Measurements from ENCODE around the gene GJD2.

GJD2 gene

DNA sequence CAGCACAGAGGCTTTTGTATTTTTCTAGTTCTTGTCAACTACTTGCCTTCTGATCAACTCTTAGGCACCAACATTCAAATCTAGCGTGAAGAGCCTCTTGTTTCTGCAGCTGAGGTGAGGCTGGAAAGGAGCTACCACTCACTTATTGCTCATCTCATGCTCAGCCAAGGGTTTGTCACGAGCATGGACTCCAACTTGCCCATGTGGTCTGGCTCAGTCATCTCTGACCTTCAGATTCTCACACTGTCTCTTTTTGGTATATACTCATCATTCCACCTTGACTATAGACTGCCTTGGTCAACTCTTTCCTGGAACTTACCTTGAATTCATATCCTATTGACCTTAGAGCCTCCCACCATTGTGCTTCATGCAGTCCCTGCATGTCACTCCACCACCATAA, 5.2 kb upstream of the GJD2 start:
- Histone ChIP-seq H3K27ac (replicated peaks) (no peak overlapping the region), H3K4me3 (replicated peaks; ENCODE audit: insufficient read depth, low read length) (no peak overlapping the region), H3K27me3 (ENCODE audit: insufficient read depth, poor library complexity, severe bottlenecking) (peaks cover 30% of the 10 kb centered on the region)
- no peak for DNase-seq (ENCODE audit: low read depth in 1 of 2, low spot score in 1 of 2)
- no peak for TF ChIP-seq POLR2AphosphoS5 (IDR thresholded peaks at IDR 0.05; ENCODE audit: low read depth)
- no peak for TF ChIP-seq GABPA (IDR thresholded peaks at IDR 0.05; ENCODE audit: low read depth)
- TF ChIP-seq, protein P1, sequence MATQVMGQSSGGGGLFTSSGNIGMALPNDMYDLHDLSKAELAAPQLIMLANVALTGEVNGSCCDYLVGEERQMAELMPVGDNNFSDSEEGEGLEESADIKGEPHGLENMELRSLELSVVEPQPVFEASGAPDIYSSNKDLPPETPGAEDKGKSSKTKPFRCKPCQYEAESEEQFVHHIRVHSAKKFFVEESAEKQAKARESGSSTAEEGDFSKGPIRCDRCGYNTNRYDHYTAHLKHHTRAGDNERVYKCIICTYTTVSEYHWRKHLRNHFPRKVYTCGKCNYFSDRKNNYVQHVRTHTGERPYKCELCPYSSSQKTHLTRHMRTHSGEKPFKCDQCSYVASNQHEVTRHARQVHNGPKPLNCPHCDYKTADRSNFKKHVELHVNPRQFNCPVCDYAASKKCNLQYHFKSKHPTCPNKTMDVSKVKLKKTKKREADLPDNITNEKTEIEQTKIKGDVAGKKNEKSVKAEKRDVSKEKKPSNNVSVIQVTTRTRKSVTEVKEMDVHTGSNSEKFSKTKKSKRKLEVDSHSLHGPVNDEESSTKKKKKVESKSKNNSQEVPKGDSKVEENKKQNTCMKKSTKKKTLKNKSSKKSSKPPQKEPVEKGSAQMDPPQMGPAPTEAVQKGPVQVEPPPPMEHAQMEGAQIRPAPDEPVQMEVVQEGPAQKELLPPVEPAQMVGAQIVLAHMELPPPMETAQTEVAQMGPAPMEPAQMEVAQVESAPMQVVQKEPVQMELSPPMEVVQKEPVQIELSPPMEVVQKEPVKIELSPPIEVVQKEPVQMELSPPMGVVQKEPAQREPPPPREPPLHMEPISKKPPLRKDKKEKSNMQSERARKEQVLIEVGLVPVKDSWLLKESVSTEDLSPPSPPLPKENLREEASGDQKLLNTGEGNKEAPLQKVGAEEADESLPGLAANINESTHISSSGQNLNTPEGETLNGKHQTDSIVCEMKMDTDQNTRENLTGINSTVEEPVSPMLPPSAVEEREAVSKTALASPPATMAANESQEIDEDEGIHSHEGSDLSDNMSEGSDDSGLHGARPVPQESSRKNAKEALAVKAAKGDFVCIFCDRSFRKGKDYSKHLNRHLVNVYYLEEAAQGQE (IDR thresholded peaks at IDR 0.05; ENCODE audit: insufficient replicate concordance, low read depth) = no peak
- no peak for TF ChIP-seq SPI1 (IDR thresholded peaks at IDR 0.05; ENCODE audit: borderline replicate concordance, low read depth)
- TF ChIP-seq, protein P2, sequence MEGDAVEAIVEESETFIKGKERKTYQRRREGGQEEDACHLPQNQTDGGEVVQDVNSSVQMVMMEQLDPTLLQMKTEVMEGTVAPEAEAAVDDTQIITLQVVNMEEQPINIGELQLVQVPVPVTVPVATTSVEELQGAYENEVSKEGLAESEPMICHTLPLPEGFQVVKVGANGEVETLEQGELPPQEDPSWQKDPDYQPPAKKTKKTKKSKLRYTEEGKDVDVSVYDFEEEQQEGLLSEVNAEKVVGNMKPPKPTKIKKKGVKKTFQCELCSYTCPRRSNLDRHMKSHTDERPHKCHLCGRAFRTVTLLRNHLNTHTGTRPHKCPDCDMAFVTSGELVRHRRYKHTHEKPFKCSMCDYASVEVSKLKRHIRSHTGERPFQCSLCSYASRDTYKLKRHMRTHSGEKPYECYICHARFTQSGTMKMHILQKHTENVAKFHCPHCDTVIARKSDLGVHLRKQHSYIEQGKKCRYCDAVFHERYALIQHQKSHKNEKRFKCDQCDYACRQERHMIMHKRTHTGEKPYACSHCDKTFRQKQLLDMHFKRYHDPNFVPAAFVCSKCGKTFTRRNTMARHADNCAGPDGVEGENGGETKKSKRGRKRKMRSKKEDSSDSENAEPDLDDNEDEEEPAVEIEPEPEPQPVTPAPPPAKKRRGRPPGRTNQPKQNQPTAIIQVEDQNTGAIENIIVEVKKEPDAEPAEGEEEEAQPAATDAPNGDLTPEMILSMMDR (IDR thresholded peaks at IDR 0.05; ENCODE audit: insufficient read depth, low read length) = no peak

- Histone ChIP-seq H3K27me3 (ENCODE audit: insufficient read depth, poor library complexity, severe bottlenecking) (peaks cover 33% of the 10 kb centered on the region), H3K27ac (replicated peaks) (no peak overlapping the region), H3K4me3 (replicated peaks; ENCODE audit: insufficient read depth, low read length) (no peak overlapping the region)
- no peak for DNase-seq (ENCODE audit: low read depth in 1 of 2, low spot score in 1 of 2)
- TF ChIP-seq, protein P1 (IDR thresholded peaks at IDR 0.05; ENCODE audit: insufficient replicate concordance, low read depth) = no peak
- TF ChIP-seq SPI1 (IDR thresholded peaks at IDR 0.05; ENCODE audit: borderline replicate concordance, low read depth) (no peak), POLR2AphosphoS5 (IDR thresholded peaks at IDR 0.05; ENCODE audit: low read depth) (no peak), GABPA (IDR thresholded peaks at IDR 0.05; ENCODE audit: low read depth) (no peak)
- TF ChIP-seq, protein P2 (IDR thresholded peaks at IDR 0.05; ENCODE audit: insufficient read depth, low read length) = no peak
Observed at GRCh38 chr15:34759347-34759746, 4.5 kb upstream of the GJD2 start.

DNA sequence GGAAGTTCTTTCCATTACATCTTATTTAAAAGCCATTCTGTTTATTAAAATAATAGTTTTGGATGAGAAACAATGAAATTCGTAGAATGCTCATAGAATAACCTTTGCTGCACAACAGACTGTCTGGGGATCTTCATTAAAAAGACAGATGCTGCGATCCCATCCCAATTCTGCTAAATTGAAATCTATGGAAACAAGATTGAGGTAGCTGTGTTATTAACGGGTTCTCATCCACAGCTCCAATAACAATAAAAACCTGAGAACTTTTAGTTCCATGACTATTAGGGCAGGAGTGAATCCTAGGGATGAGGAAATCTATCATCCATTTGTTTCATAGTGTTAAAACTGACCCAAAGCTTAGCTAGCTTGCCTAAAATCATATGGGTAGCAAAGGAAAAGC, 2.5 kb upstream of the GJD2 start:
- peaks cover 46% of the 10 kb centered on the region for H3K27me3 ChIP-seq (ENCODE audit: insufficient read depth, poor library complexity, severe bottlenecking)
- TF ChIP-seq GABPA (IDR thresholded peaks at IDR 0.05; ENCODE audit: low read depth) = no peak
- TF ChIP-seq, protein P2 (IDR thresholded peaks at IDR 0.05; ENCODE audit: insufficient read depth, low read length) = no peak
- TF ChIP-seq, protein P1 (IDR thresholded peaks at IDR 0.05; ENCODE audit: insufficient replicate concordance, low read depth) = no peak
- no peak for TF ChIP-seq SPI1 (IDR thresholded peaks at IDR 0.05; ENCODE audit: borderline replicate concordance, low read depth)
- no peak for TF ChIP-seq POLR2AphosphoS5 (IDR thresholded peaks at IDR 0.05; ENCODE audit: low read depth)
- H3K4me3 ChIP-seq (replicated peaks; ENCODE audit: insufficient read depth, low read length) = no peak overlapping the region
- H3K27ac ChIP-seq (replicated peaks) = no peak overlapping the region
- no peak for DNase-seq (ENCODE audit: low read depth in 1 of 2, low spot score in 1 of 2)
